Fibroblast of upper back skin (primary cell): ENCODE data around the gene HES6.
"Not testable (repeated sequence)": the region's sequence is repeated elsewhere in the genome, so short reads cannot be mapped to it uniquely, and the experiment has no call there.

Source experiments
- DNase-seq: peaks from one replicate; pipeline ENCODE4 v3.0.0-alpha.2; 2013

HES6 gene

DNA sequence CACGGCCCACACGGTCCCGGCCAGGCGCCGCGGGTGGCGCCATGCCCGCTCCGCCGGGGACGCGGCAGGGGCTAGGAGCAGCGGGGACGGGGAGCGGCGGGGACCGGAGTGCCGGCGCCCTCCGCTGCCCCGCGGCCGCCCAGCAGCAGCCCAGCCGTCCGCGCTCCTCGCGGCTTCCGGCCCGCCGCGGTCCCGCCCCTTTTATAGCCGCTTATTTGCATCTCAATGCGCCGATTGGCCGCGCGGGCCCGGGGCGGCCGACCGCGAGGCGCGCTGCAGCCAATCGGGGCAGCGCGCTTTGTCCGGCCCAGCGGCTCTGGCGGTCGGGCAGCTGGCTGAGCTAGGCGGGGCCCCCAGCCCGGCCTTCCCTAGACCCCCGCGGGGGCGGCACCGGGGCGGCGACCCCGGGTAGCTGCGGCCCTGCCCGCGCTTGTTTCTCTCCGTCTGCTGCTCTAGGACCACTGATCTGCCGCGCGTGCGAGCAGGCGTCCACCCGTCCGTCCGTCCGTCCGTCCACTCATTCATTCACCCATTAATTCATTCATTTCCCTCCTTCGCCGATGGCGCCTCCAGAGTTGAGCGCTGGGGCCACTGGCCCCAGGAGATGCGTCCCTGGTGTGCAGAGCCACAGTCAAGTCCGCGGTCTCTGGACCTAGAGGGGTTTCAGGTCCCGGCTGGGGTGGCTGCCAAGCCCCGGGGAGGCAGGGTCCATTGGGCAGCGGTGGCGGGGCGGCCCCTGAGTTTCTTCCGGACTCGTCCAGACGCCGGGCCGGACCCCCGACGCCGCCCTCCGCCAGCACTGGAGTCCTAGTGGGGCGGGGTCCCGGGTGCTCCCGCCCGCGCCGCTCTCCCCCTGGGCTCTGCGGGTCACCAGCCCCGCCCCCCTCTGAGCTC lies at the start of gene HES6:
HES6 (minus strand) TSS at position 176 of the 894 bp plus-strand sequence; CDS start at position 43, 133 bp downstream.
- peak; percentile 84 for DNase-seq

DNA sequence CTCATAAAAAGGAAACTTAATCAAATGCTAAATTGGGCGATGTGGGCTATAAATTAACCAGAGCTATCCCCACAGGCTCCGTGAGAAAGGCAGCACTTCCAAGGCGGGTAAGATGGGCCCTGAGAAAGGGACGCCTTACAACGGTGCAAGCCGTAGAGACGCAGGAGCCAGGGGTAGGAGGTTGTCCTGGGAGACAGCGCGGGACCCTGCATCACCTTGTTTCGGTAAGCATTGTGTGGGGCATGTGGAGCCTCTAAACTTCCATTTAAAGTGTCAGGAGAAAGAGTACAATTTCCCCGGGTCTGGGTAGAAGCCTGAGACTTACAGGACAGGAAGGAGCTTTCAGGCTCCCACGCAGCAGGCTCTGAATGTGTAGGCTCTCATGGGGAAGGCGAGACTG lies 49.7 kb upstream of the HES6 start:
- no peak for DNase-seq

DNA sequence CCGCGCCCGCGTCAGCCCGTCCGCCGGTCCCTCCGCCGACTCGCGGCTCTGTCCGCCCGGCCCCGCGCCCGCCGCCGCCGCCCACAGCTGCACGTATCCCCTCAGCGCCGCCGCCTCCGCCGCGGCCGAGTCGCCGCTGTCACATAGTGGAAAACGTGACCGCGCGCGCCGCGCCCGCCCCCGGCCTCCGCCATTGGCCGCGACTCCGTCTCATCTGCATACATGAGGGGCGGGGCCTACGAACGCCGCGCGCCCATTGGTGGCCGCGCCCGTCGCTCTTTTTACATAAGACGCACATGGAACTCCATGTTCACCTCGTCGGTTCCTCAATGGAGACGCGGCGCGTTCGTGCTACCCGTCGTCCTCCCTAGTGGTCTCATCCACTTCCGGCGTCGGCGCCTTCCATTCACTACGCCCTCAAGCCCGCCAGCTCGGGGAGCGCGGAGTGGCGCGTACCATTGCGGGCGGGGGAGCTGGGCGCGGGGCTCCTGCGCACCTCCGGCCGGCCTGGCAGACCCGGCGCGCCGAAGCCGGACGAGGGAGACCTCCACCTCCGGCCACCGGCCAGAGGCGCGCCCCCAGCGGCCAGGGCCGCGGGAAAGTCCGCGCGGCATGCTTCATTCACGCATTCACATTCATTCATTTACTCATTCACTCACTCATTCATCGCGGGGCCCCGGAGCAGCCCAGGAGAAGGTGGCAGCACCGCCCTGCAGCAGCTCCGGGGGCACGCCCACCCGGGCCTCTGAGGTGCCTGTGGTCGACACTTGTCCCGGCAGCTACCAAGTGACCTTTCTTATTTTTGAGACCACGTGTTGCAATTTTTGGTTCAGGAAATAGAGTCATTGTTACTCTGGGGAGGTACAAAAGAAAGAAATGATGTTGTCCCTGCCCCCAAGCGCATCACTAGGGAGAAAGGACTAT lies 49.1 kb upstream of the HES6 start:
- peak; percentile 99 for DNase-seq

- DNase-seq: peak; percentile 71
Measured at GRCh38 chr2:238287737-238288649, 48.2 kb upstream of the HES6 start, which contains the start of gene PER2. TSS of gene PER2 (minus strand) at chr2:238288610. CDS start at chr2:238277936, 10,674 bp downstream.

DNA sequence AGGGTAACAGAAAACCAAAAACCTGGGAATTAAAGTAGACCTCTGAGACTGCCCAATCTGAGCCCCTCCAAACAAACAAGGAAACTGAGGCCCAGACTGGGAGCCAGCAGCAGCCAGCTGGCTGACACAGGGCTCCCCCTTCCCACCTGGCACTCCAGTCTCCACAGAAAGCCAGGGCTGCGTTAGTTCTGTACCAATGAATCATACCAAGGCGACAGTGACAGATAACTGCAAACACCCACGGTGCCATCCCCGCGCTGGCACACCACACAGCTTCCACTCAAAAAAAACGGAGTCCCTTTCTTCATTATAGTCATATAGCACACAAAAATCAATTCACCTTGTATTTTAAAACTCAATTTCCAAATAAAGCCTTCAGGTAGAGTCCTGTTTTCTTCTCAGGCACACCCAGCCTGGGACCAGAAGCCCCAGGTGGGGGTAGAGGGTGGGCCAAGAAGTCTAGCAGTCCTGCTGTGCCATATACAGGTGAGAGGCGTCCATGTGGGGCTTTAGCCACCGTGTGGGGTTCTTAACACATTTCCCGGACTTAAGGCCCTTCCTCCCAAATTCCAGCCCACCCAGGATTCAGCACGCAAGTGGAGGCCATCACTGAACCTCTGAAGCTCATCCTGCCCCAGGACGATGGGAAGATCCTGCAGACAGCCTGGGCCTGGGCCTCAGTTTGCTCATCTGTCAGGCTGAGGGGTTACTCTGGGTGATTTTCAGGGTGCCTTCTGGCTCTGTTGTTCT lies 47.3 kb upstream of the HES6 start:
- DNase-seq: no peak

- peak; percentile 55 for DNase-seq
Measured at GRCh38 chr2:238286551-238286950, 46.7 kb upstream of the HES6 start.

- no peak for DNase-seq
Measured at GRCh38 chr2:238286095-238286494, 46.3 kb upstream of the HES6 start.

DNA sequence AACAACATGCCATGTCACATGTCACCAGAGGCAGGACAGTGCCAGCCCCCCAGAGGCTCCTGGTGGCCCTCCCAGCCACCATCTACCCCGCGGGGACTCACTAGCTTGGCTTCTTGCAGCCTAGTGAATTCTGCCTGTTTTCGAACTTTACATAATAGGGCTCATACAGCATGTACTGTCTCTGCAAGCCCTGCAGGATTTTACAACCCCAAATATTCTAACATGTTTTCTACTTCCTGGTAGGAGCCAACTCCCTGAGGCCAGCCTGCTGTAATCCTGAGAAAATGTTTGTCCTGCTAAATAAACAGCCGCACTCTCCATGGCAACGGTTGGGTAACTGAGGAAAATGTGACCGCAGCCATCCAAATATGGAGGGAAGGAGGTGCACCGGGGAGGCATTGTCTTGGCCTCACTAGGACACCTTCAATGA lies 45.8 kb upstream of the HES6 start:
- DNase-seq: peak; percentile 74

GRCh38 chr2:238284802-238285515 lies 45.1 kb upstream of the HES6 start:
- DNase-seq: no peak

DNA sequence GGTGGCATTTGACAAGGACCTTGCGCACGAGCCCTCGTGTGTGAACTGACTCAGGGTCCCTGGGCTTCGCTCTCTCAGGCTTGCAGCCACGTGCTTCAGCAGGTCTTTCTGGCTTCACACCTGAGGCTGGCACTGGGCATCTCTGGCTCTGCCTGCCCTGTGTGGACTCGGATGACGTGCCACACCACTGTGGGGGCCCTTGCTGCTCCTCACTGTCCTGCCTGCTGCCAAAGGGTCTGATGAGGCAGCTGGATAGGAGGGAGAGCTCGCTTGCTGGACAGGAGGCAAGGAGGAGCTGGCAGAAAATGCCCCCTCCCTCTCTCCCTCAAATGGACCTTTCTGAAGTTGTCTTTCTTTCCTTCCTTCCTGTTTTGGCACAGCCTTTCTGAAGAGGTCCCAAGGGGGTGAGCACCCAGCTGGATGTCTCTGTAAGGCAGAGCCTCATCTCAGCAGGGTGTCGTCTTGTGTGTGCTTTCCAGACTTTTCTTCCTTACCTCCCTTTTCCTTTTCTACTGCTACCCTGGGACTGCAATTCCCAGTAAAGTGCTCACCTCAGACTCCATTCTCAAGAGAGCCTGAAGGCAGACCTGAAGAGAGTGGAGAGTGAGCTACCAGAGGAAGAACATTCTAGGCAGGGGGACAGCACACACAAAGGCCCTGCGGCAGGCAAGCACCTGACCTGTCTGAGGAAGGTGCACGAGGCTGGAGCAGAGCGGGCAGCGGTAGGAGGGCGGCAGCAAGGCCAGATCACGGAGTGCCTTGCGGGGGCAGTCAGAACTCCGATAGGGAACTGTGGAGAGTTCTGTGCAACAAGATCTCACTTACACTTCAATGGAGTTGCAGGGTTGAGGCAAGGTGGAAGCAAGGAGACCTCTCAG lies 43.3 kb upstream of the HES6 start:
- no peak for DNase-seq

DNA sequence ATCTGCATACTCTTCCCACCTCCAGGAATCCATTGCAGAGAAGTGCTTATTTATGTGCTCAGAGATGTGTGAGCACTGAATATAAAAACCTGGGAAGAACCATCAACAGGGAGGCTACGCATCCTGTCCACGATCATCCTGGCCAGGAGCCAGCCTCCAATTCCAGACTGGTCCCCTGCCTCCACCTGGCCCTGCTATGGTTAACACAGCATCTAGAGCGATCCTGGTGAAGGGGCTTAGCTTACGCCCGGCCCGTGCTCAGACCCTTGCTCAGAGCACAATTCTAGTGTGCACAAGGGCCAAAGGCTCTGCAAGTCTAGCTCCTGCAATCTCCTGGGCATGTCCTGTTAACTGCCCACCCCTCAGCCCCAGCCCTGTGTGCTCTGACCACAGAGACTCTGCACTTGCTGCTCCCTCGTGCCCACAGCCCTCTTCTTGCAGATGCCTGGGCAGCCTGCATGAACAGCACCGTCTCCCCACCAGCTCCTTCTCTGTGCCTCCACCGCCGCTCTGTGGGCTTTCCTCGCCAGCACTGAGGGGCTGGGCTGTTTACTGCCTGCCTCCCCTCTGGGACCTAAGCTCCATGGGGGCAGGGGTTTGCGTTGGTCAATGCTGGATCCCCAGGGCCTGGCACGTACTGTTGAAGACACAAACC lies 42.1 kb upstream of the HES6 start:
- DNase-seq: no peak

- DNase-seq: no peak
Measured at GRCh38 chr2:238280083-238280825, 40.4 kb upstream of the HES6 start.

DNA sequence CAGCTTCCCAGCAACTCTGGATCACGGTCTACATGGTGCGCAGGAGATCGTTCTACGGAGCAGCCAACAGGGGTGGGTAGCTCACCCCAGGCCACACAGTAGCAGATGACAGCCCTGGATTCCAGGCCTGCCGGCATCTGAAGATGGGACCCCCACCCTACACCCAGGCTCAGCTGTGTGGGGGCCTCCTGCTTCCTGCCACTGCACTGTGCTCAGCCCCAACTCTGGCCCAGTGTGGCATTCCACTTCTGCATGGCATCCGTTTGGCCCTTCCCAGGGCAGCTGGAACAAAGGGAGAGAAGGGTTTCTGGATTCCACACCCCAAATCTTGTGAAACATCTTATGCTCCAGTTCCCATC lies 39.5 kb upstream of the HES6 start:
- DNase-seq: no peak

DNA sequence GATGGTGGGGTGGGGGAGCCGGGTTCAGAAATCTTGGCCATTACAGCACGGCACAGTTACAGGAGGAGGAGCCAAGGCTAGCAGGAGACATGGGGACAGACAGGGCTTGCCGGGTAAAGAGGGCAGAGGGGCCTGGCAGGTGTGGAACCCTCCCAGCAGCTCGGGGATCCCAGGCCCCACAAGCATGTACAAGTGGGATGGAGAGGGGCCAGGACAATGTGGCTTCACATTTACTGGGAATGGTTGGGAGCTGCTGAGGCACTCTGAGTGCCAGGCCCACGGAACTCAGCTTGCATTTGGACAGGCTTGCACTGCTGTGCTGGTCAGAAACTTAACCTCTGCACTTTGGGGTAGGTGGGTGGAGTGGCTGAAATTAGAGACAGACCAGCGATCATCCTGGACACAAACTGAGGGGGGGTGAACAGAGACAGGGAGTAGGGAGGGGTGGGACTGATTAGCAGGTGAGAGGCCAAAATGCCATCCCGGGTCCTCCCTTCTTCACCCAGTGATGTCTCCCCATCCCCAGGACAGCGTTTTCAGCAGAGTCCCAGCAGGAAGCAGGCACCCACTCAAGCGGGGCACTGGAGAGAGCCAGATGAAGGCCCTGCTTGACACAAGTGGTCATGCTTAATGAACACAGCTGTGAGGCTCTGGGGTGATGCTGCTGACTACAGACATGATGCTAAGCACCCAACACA lies 38.9 kb upstream of the HES6 start:
- no peak for DNase-seq

- DNase-seq: no peak
Measured at GRCh38 chr2:238277695-238278094, 37.9 kb upstream of the HES6 start.

DNA sequence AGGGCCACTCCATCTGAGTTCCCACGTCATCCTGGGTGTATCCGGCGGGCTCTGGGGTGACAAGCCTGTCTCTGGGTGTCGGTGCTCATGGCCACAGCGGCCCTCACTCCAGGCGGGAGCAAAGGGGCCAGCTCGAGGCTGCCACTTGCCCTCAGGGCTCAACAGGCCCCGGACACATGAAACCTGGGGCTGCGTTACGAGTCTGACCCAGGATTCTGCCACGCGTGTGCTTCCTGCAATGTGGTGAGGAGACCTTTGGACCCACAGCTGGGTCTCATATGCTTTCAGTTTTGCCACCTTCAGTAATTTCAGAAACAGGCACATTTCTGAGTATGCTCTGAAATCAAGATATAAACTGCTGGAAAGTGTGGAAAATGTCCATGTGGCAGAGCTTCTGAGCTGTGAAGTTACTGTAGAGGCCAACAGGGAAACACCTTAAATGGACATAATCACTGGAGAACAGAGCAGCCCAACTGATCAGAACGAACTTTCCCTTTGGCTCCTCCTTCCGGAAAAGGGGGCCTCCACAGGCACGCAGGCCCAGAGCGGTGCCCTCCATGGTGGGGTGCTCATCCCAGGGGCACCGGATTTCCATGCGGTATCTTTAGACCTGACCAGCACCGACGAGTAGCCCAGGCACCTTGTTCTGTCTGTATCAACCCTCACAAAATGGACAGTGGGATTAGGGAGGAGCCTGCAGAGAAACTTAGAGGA lies 34.5 kb upstream of the HES6 start:
- no peak for DNase-seq

DNA sequence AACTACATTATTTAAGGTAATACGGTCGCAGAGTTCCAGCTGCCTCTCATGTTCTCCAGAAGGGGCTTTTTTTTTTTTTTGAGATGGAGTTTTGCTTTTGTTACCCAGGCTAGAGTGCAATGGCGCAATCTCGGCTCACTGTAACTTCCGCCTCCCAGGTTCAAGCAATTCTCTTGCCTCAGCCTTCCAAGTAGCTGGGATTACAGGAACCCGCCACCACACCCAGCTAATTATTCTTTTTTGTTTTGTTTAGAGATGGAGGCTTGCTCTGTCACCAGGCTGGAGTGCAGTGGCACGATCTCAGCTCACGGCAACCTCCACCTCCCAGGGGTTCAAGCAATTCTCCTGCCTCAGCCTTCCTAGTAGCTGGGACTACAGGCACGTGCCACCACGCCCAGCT lies 33.6 kb upstream of the HES6 start:
- DNase-seq: not testable (repeated sequence)
